Stimulated activated CD4-positive, alpha-beta T cell treated with anti-CD3 and anti-CD28 coated beads, TNF-alpha, amount 100 ng/mL, for 1 hour (primary cell): ENCODE results near the gene CYP4F11.
"Not testable (repeated sequence)": the region's sequence is repeated elsewhere in the genome, so short reads cannot be mapped to it uniquely, and the experiment has no call there.

Experiments used
- DNase-seq, 3 donors: peaks; one replicate each; pipeline ENCODE4 v3.0.0-alpha.2; 2020; ENCODE audit warnings: low read depth in 3 of 3, low spot score in 1 of 3

CYP4F11 gene

GRCh38 chr19:15934332-15935078 lies at the start of gene CYP4F11:
TSS of gene CYP4F11 (minus strand) at chr19:15934529. CDS start at chr19:15934408, 121 bp downstream.
- DNase-seq, result no peak

GRCh38 chr19:15979293-15979692 lies 45.0 kb upstream of the CYP4F11 start:
- no peak for DNase-seq

- DNase-seq, result no peak
Observed at GRCh38 chr19:15977690-15978089, 43.4 kb upstream of the CYP4F11 start.

- DNase-seq, result no peak
Observed at GRCh38 chr19:15976836-15977689, 42.7 kb upstream of the CYP4F11 start.

GRCh38 chr19:15974856-15975255 lies 40.5 kb upstream of the CYP4F11 start:
- no peak for DNase-seq

- not testable (repeated sequence) for DNase-seq
Observed at GRCh38 chr19:15972043-15972442, 37.7 kb upstream of the CYP4F11 start.

GRCh38 chr19:15971224-15971780 lies 37.0 kb upstream of the CYP4F11 start:
- no peak for DNase-seq

GRCh38 chr19:15964231-15964630 lies 29.9 kb upstream of the CYP4F11 start:
- no peak for DNase-seq

- DNase-seq, result no peak
Observed at GRCh38 chr19:15962319-15962718, 28.0 kb upstream of the CYP4F11 start.

- DNase-seq, result no peak
Observed at GRCh38 chr19:15954820-15955219, 20.5 kb upstream of the CYP4F11 start.

GRCh38 chr19:15948223-15949058 lies 14.1 kb upstream of the CYP4F11 start, which contains the start of gene OR10H4:
TSS of gene OR10H4 (plus strand) at chr19:15949008. CDS start at chr19:15949008, 0 bp downstream.
- no peak for DNase-seq

- no peak for DNase-seq
Observed at GRCh38 chr19:15945301-15945700, 11.0 kb upstream of the CYP4F11 start.

GRCh38 chr19:15944401-15944800 lies 10.1 kb upstream of the CYP4F11 start:
- DNase-seq, result no peak

GRCh38 chr19:15937771-15938170 lies 3.4 kb upstream of the CYP4F11 start:
- no peak for DNase-seq

- no peak for DNase-seq
Observed at GRCh38 chr19:15936950-15937349, 2.6 kb upstream of the CYP4F11 start.

GRCh38 chr19:15936173-15936572 lies 1.8 kb upstream of the CYP4F11 start:
- DNase-seq, result no peak

- DNase-seq, result no peak
Observed at GRCh38 chr19:15935167-15935702, 906 bp upstream of the CYP4F11 start.

GRCh38 chr19:15933761-15934331 lies 483 bp downstream of the CYP4F11 start:
- DNase-seq, result not testable (repeated sequence)

GRCh38 chr19:15928321-15928720 lies 6.0 kb downstream of the CYP4F11 start:
- DNase-seq, result no peak

- DNase-seq, result no peak
Observed at GRCh38 chr19:15926484-15926883, 7.8 kb downstream of the CYP4F11 start.
